H1 (cell line): ENCODE data around the gene SPACA7. TPM values are rescaled to one million over a fixed set of nuclear protein-coding genes. Genes with fewer than 3 reads are reported as not detected.

Experiments
- CHD7 ChIP-seq: fragments of 300-600 bp; sonication (generic); IDR thresholded peaks from 2 replicates; pipeline ENCODE4 v1.7.1; 2012; ENCODE audit warnings: low read length, moderate library complexity, mild to moderate bottlenecking, inconsistent platforms; ENCODE audit not compliant: insufficient replicate concordance
- KDM5A ChIP-seq: fragments of 200-600 bp; IDR thresholded peaks from 2 replicates; pipeline ENCODE4 v1.7.1; 2012; ENCODE audit warnings: mild to moderate bottlenecking, low read length, inconsistent platforms, mixed read lengths
- RXRA ChIP-seq: IDR thresholded peaks from 2 replicates; pipeline ENCODE4 v1.6.1; 2011; ENCODE audit warnings: low read depth, mild to moderate bottlenecking, low read length, moderate library complexity; ENCODE audit not compliant: insufficient read depth
- YY1 ChIP-seq: IDR thresholded peaks from 2 replicates; pipeline ENCODE4 v1.6.1; 2011; ENCODE audit warnings: low read depth, mild to moderate bottlenecking, low read length
- polyA plus RNA-seq, 7 experiments: library from polyadenylated mRNA; depleted of rRNA in 3 of 7; stranded (reverse) in 5 of 7; unstranded in 2 of 7; fragments of >200 nt in 5 of 7; fragments of 200-250 nt in 2 of 7; gene quantifications; 1 replicate in 5 of 7; 2 replicates in 1 of 7; 4 replicates in 1 of 7; pipeline versions ENCODE4 v1.2.1 to v1.2.3, GENCODE V29; 2011 to 2013; ENCODE audit warnings: missing spikeins in 2 of 7, mixed read lengths in 2 of 7
- total RNA-seq: library from RNA; stranded (reverse); fragmentation: NEBNext Ultra II Directional; extraction: Animal tissue kit (Norgen Biotek cat#: 25700); gene quantifications from 2 replicates; pipeline ENCODE4 v1.2.1, GENCODE V29; 2021

The SPACA7 gene
- total and polyA plus RNA-seq, 2 of the 8 experiments (the other 6 are each of a cell fraction or from before 2014, with no cell fraction given), result not detected

GRCh38 chr13:112350300-112350699 is 25.9 kb upstream of the SPACA7 start (continued):
- TF ChIP-seq CHD7 (no peak), YY1 (no peak), KDM5A (no peak), RXRA (no peak)
